ENCODE results near the gene UBE2Q2.

DNA sequence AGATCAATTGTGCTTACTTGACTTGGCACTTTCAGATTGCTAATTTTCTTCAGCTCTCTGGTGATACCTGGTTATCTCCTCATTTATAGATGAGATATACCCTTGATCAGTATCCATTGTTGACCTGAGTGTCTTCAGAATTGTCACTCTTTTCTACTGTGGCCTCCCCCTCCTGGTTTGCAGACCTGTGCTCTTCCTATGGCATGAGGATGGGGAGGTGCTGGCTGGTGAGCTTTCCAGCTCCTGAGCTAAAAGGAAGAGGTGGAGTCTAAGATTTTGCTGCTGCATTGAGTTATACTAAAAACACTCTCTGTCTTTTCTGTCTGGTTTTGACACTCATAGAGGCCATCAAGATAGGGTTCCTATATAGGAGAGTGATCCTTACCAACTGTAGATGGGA lies 23.7 kb downstream of the UBE2Q2 start:
- no peak for TF ChIP-seq EZH2 (IDR thresholded peaks at IDR 0.05; ENCODE audit: insufficient read depth, poor library complexity, severe bottlenecking)
- no peak for TF ChIP-seq EZH2phosphoT487 (IDR thresholded peaks at IDR 0.05; ENCODE audit: insufficient read depth, low read depth)
